GM23248 (cell line): ENCODE measurements around the gene OAF.

Experiments used
- EZH2 ChIP-seq: fragments of 200-600 bp; sonication (generic); IDR thresholded peaks from 2 replicates; pipeline ENCODE4 v1.6.1; 2018; ENCODE audit warnings: antibody characterized with exemption, mild to moderate bottlenecking; ENCODE audit not compliant: insufficient read depth, poor library complexity, severe bottlenecking
- EZH2phosphoT487 ChIP-seq: fragments of 200-600 bp; sonication (generic); IDR thresholded peaks from 2 replicates; pipeline ENCODE4 v1.6.1; 2018; ENCODE audit warnings: antibody characterized with exemption, moderate library complexity, mild to moderate bottlenecking, low read depth; ENCODE audit not compliant: insufficient read depth

DNA sequence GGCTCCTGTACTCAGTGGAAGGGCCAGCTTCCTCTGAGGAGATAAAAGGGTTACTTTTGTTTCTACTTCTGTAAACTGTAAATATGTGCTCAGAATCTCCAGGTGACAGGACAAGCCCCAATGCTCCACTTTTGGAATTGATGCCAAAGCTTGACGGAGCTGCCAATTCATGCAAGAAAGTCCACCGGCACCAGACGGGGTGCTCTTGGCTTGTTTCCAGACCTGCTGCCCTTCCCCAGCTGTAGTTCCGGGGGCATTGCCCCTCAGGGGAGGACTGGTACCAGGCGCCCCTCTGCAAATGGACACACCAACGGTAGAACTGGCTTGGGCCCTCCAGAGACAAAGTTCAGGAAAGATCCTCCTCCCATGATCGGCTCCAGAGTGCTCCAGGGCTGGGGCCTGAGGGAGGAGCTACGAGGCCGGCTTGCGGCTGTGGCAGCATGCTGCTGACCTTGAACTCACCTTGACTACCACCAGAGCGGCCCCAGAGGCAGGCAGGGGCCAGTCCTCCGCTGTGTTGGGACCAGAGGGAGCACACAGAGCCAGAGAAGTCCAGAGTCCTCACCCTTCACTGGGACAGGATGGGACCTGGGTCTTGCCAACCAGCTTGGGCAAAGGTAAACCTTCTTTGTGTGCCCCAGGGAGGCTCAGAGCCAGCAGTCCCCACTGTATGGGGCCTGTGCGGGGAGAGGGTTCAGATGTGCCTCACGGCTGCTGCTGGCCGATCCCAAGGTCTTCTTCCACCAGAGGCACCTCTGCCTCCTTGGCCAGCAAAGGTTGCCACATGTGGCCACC lies 17.8 kb upstream of the OAF start:
- TF ChIP-seq EZH2 (no peak), EZH2phosphoT487 (no peak)
